Measurements from ENCODE around the gene LCN15.

GRCh38 chr9:136765041-136765440 lies 723 bp upstream of the LCN15 start:
- TF ChIP-seq CTCF (IDR thresholded peaks at IDR 0.05; ENCODE audit: low read depth, low read length, missing input control) (no peak), GABPA (IDR thresholded peaks at IDR 0.05 in 1 of 2, conservative IDR thresholded peaks at IDR 0.05 in 1 of 2) (no peak), REST (IDR thresholded peaks at IDR 0.05) (no peak), TAF1 (conservative IDR thresholded peaks at IDR 0.05) (no peak)

All from liver (tissue), 3 donors.